Lung (tissue), 12 donors: Measurements from ENCODE around the gene DECR2. TPM values are rescaled to one million over a fixed set of nuclear protein-coding genes. Genes with fewer than 3 reads are reported as not detected.
A peak's percentile ranks its signal among the peaks of the same experiment; 100 is the strongest.

Source experiments
- ATAC-seq: fragments of 200-7000 bp; cut with Tn5 transposase; one replicate; pipeline ENCODE4 v1.9.1; 2020; ENCODE audit warnings: moderate number of reproducible peaks; ENCODE audit not compliant: insufficient read depth, low FRiP score
- DNase-seq, 3 donors: peaks; one replicate each; pipeline ENCODE4 v3.0.0-alpha.2; 2013 to 2017
- H3K27ac ChIP-seq, 2 donors: one replicate each; pipeline ENCODE4 v1.5.1; 2013; ENCODE audit warnings: mild to moderate bottlenecking in 2 of 2, moderate library complexity in 2 of 2, control low read depth in 1 of 2, inconsistent platforms in 1 of 2, low read depth in 1 of 2, low read length in 1 of 2
- H3K27me3 ChIP-seq, 3 donors: one replicate each; pipeline ENCODE4 v1.5.1; 2013; ENCODE audit warnings: low read length in 2 of 3; ENCODE audit not compliant: control insufficient read depth in 3 of 3, insufficient read depth in 3 of 3
- H3K36me3 ChIP-seq, 4 donors: one replicate each; pipeline ENCODE4 v1.5.1; 2013; ENCODE audit warnings: low read length in 4 of 4, mild to moderate bottlenecking in 1 of 4, moderate library complexity in 1 of 4; ENCODE audit not compliant: control insufficient read depth in 4 of 4, insufficient read depth in 4 of 4
- H3K4me1 ChIP-seq, 5 donors: one replicate each; pipeline ENCODE4 v1.5.1; 2013; ENCODE audit warnings: low read length in 5 of 5, mild to moderate bottlenecking in 2 of 5, moderate library complexity in 1 of 5; ENCODE audit not compliant: control insufficient read depth in 5 of 5, insufficient read depth in 5 of 5
- H3K4me3 ChIP-seq: one replicate; pipeline ENCODE4 v1.5.1; 2013; ENCODE audit warnings: mild to moderate bottlenecking, control low read depth, moderate library complexity
- H3K9ac ChIP-seq, 2 donors: one replicate each; pipeline ENCODE4 v1.5.1; 2013; ENCODE audit warnings: low read length in 2 of 2, control low read depth in 1 of 2; ENCODE audit not compliant: insufficient read depth in 1 of 2
- H3K9me3 ChIP-seq, 4 donors: one replicate each; pipeline ENCODE4 v1.5.1; 2013; ENCODE audit warnings: low read length in 3 of 4, mild to moderate bottlenecking in 1 of 4, moderate library complexity in 1 of 4; ENCODE audit not compliant: control insufficient read depth in 4 of 4, insufficient read depth in 3 of 4
- CTCF ChIP-seq: IDR thresholded peaks from 2 replicates; pipeline ENCODE4 v1.5.1; 2012; ENCODE audit warnings: mild to moderate bottlenecking; ENCODE audit errors: control extremely low read depth, extremely low read depth
- WGBS, 2 donors: extraction: QIAGEN DNeasy Blood & Tissue Kit; methylation state at CpG; one replicate each; pipeline ENCODE4 v1.1.7; 2013; 5-methylcytosine and 5-hydroxymethylcytosine counted together
- polyA plus RNA-seq, 2 donors: library from polyadenylated mRNA; stranded (reverse); fragments of 200-250 nt; gene quantifications; one replicate each; pipeline ENCODE4 v1.2.1, GENCODE V29; 2013
- total RNA-seq, 2 donors: library from RNA; depleted of rRNA in 1 of 2; stranded (reverse); fragments of >200 nt in 1 of 2; gene quantifications; one replicate each; pipeline ENCODE4 v1.2.1, GENCODE V29; 2014 to 2021
- donor health status: control.
- donor health status: control.
- donor health status: Bipolar disorder and iron deficiency.
- donor health status: healthy.
- donor health status: DM: yes; HTN: yes; CAD: no.

DECR2 gene
- total and polyA plus RNA-seq, 4 donors, result 5.2 to 18.3 (median 15.7) TPM

DNA sequence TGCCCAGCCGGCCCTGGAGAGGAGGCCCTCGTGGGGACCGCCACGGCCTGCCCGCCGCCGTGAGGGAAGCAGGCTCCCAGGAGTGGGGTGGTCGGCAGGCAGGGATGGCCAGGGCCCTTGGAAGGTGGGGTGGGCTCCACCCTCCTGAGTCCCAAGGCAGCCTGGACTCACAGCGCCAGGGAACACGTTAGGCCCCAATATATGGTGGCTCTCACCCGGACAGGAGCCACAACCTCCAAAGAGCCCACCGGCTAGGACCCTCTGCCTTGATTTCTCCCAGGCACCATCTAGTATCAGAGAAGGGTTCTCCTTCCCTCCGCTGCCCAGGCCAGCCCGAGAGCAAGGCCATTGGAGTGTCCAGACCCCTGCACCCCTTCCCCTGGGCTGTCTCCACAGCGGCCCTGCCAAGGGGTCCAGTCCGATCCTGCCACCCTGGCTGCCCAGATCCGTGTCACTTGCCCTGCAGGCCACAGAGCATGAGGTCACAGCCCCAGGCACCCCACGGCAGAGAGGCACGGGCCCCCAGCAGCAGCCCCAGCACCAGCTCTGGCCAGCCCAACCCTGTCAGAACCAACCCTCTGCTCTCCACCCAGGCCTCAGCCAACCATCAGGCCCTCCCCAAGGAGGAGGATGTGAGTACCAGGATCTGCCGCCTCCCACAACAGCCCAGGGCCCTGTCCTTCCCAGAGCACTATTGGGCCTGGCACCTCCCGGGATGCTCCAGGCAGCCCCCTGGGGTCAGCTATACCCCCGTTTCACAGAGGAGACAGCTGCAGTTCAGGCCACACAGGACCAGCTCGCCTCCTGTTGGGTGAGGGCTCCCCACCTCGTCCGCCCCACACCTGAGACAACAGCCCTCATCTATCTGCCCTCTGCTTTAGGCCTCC lies 48.0 kb upstream of the DECR2 start:
- H3K9me3 ChIP-seq, result no peaks in the 10 kb centered on the region
- H3K9ac ChIP-seq, result no peak overlapping the region
- WGBS, 2 donors, result 68 to 71% methylated on average over 25 of the region's 25 CpGs
- no peak for DNase-seq
- peak overlapping the region in 1 of 2 donors; percentile 48 for H3K27ac ChIP-seq
- H3K4me1 ChIP-seq, result peaks cover 0 to 7% (median 0%) of the 10 kb centered on the region in 5 donors
- H3K27me3 ChIP-seq, result no peaks in the 10 kb centered on the region
- ATAC-seq, result no peak
- peak overlapping the region; percentile 4 for H3K4me3 ChIP-seq
- no peak for TF ChIP-seq CTCF
- H3K36me3 ChIP-seq, result peaks cover 0 to 8% (median 0%) of the 10 kb centered on the region in 4 donors

- H3K4me1 ChIP-seq, result peaks cover 0 to 7% (median 0%) of the 10 kb centered on the region in 5 donors
- no peak overlapping the region for H3K9ac ChIP-seq
- H3K9me3 ChIP-seq, result no peaks in the 10 kb centered on the region
- DNase-seq (no peak), ATAC-seq (no peak)
- H3K27me3 ChIP-seq, result no peaks in the 10 kb centered on the region
- TF ChIP-seq CTCF, result no peak
- H3K27ac ChIP-seq, result no peak overlapping the region
- peaks cover 0 to 8% (median 0%) of the 10 kb centered on the region in 4 donors for H3K36me3 ChIP-seq
- no peak overlapping the region for H3K4me3 ChIP-seq
- 91 to 93% methylated on average over 12 of the region's 12 CpGs for WGBS, 2 donors
Measured at GRCh38 chr16:354291-354881, 47.3 kb upstream of the DECR2 start.

- TF ChIP-seq CTCF, result no peak
- 57 to 76% methylated on average over 10 of the region's 10 CpGs for WGBS, 2 donors
- ATAC-seq, result no peak
- Histone ChIP-seq H3K9ac (no peak overlapping the region), H3K4me1 (peaks cover 0 to 7% (median 0%) of the 10 kb centered on the region in 5 donors), H3K27me3 (no peaks in the 10 kb centered on the region), H3K4me3 (no peak overlapping the region), H3K36me3 (peaks cover 0 to 7% (median 0%) of the 10 kb centered on the region in 4 donors), H3K9me3 (no peaks in the 10 kb centered on the region), H3K27ac (no peak overlapping the region)
- no peak for DNase-seq
Measured at GRCh38 chr16:354971-355461, 46.7 kb upstream of the DECR2 start.
